ENCODE results near the gene MYMK.
"Not testable (repeated sequence)": the region's sequence is repeated elsewhere in the genome, so short reads cannot be mapped to it uniquely, and the experiment has no call there.

MYMK gene, protein sequence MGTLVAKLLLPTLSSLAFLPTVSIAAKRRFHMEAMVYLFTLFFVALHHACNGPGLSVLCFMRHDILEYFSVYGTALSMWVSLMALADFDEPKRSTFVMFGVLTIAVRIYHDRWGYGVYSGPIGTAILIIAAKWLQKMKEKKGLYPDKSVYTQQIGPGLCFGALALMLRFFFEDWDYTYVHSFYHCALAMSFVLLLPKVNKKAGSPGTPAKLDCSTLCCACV

DNA sequence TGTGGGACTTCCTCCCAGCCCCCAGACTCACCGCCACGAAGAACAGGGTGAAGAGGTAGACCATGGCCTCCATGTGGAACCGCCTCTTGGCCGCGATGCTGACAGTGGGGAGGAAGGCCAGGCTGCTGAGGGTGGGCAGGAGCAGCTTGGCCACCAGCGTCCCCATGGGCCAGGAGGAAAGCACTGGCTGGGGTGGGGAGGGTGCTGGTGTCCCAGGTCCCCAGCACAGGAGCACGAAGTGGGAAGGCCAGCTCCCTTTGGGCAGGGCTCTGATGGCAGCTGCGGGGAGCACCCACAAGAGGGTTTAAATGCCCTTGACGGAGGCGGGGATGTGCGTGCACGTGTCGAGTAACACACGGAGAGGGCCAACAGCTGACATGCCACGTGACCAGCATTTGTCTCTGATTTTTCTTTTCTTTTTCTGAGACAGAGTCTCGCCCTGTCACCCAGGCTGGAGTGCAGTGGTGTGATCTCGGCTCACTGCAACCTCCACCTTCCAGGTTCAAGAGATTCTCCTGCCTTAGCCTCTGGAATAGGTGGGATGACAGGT is at the start of gene MYMK:
Gene MYMK (minus strand): TSS at position 281 of the 550 bp plus-strand sequence. CDS start 115 bp downstream, at position 166.
- FAIRE-seq, result no peak
- DNase-seq (ENCODE audit: low spot score), result no peak

DNA sequence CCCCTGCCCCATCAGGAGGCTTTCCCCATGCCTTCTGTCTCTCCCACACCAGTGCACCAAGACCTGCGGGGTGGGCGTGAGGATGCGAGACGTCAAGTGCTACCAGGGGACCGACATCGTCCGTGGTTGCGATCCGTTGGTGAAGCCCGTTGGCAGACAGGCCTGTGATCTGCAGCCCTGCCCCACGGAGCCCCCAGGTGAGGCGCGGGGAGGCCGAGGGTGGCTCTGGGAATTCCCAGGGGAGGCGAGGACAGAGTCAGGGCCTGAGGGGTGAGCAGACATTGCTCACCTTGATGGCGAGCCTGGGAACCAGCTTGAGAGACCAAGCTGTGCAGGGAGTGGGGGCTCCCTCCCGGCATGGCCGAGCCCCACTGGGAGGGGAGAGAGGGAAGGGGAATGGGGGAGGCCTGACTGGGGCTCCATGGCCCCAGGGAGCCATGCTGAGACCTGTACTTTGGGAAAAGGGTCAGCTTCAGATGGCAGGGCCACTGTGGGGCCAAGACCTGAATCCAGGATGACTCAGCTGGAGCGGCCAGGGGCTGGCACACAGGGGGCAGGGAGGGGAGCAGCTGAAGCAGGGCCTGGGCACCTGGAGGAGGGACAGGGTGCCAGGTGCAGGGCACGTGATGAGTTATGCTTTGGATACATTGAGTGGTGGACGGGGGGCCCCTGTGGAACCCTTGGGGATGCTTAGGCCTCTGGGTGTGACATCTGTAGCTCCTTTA is 49.2 kb upstream of the MYMK start:
- FAIRE-seq (no peak), DNase-seq (ENCODE audit: low spot score) (no peak)

DNA sequence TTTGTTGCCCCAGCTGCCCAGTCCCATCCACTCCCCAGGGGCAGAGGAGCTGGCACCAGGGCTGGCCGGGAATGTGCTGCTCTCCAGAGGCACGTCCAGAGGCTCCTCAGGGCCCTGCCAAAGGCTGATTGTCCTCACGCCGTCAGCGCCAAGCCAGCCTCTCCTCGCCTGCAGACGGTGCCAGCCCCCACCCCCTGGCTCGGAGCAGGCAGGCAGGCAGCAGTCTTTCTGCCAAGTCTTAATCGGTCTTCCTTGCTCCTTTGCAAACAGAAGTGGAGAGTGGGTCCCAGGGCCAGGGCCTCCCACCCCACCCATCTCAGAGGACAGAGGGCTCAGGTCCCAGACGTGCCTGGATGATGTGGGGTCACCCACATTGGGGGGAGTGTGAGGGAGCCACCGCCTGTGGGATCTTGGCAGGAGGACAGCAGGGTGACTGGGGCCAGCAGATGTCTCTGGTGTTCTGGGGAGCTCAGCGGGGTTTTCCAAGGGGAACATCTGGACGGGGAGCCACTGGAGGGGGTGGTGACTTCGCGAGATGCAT is 48.1 kb upstream of the MYMK start:
- DNase-seq (ENCODE audit: low spot score) (no peak), FAIRE-seq (no peak)

DNA sequence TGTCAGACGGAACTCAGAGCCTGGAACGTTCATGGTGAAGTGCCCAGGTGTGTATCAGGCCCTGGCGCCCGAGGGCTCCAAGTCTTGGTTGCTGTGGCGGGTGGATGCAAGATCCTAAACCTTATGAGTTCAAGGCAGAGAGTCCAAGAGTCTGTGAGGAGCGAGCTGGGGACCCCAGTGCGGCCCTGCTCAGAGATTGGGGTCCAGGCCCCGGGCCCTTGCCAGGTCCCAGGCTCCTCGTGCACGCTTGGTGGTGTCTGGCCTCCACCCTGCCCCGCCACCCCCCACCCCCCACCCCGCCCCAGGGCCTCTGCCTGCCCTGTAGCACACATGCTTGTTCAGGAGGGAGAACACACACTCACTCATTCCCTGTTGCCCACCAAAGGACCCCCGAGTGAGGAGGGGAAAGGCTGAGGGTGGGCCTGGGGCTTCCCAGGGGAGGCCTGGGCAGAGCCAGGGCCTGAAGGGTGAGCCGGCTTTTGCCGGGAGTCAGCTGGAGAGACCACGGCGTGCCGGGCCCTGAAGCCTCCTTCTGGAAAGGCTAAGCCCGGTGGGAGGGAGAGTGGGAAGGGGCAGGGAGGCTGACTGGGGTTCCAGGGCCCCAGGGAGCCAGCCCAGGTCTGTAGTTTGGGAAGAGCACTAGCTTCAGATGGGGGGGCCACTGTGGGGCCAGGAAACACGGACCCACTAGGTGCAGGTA is 47.3 kb upstream of the MYMK start:
- FAIRE-seq, result no peak
- DNase-seq (ENCODE audit: low spot score), result no peak

DNA sequence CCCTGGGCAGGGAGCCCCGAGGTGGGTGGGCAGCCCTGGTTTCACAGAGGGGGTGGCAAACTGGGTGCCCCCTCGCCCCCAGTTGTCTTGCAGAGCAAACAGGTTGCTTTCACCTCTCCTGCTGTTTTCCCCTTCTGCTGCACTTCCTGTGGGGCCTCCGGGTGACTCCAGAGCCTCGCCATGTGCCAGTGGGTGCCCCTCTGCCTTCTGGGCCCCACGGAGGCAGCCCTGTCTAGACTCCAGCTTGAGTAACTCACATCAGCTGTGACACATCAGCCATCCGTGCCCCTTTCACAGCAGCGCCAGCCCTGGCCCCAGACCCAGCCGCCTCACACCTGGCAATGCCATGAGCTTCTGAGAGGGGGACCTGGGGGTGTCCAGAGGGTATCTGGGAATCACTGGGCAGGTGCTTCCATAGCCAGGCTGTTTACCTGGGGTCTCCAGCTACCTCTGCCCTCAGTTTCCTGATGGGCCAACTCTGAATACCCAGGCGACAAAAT is 46.7 kb upstream of the MYMK start:
- FAIRE-seq, result no peak

DNA sequence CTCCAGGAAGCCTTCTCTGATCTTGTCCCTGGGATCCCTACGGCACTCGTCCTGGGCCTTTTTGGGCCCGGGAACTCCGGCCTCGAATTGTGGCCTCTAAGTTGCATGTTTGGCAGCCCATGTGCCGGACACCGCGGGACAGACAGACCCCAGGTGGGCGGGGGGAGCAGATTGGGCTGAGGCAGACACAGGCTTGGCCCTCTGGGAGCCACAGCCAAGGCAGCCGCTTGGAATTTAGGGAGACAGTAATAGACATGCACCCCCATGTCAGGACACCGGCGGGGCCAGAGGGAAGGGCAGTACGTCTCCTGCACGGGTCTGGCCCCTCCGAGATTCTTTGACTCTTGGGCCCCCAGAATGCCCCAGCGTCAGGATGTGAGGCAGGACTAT is 45.9 kb upstream of the MYMK start:
- no peak for FAIRE-seq
- DNase-seq (ENCODE audit: low spot score), result no peak

More for the DNA sequence above, 46.7 kb upstream of the MYMK start:
- DNase-seq (ENCODE audit: low spot score), result no peak

DNA sequence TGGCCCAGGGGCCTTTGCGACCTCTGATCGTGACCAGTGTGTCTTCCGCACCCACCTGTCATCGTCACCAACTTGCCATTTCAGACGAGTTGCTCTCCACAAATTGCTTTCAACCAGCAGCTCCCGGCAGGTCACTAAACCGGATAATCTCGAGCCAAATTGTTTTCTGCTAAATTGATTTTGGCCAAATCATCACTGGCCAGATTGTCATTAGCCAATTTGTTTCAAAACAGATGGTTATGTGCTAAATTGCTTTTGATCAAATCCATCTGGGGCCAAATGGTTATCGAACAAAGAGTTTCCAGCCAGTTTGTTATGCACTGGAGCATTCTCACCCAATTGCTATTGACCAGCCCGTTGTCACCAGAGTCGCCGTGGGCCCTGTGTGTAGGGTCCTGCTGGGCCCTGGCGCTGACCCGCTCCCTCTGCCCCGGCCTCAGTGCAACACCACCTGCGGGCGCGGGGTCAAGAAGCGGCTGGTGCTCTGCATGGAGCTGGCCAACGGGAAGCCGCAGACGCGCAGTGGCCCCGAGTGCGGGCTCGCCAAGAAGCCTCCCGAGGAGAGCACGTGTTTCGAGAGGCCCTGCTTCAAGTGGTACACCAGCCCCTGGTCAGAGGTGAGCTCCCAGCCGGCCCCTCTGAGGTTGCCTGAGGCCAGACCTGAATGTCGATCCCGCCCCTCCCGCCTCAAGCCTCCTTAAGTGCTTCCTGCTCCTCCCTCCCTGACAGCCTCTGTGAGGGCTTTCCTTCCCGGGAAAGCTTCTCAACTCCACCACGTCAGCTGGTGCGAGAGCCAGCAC is 45.3 kb upstream of the MYMK start:
- DNase-seq (ENCODE audit: low spot score), result no peak
- FAIRE-seq, result no peak

DNA sequence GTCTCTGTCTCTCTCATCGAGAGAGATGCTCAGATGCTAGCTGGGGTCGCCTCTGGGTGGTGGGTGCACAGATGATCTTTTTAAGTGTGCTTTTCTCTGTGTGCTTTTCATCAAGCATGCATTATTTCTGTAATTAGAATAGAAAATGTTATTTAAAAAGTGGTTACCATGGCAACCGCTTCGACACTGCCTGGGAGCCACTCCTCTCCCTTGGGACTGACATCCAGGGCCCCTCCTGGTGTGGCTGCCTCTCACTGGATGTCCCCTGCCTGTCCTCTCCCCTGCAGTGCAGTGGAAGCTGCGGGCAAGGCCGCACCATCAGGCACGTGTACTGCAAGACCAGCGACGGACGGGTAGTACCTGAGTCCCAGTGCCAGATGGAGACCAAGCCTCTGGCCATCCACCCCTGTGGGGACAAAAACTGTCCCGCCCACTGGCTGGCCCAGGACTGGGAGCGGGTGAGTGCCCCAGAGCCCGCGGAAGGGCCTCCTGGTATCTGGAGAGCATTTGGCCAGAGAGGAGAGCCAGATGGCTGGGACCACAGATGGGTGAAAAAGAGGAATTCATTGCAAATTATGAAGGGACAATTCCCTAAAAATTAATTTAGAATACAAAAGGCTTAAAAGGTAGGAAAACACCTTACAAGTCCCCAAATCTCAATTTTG is 44.5 kb upstream of the MYMK start:
- DNase-seq (ENCODE audit: low spot score) (no peak), FAIRE-seq (no peak)

DNA sequence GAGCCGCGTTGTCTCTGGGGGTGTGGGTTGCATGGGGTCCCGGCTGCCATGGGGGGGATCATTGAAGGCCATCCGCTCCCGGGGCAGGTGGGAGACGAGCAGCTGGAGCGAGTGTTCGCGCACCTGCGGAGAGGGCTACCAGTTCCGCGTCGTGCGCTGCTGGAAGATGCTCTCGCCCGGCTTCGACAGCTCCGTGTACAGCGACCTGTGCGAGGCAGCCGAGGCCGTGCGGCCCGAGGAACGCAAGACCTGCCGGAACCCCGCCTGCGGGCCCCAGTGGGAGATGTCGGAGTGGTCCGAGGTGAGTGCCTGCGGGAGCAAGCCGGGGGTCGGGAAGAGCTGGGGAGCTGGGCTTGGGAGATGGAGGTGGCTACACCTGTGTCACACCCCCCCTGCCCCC is 43.4 kb upstream of the MYMK start:
- FAIRE-seq, result no peak
- no peak for DNase-seq (ENCODE audit: low spot score)

DNA sequence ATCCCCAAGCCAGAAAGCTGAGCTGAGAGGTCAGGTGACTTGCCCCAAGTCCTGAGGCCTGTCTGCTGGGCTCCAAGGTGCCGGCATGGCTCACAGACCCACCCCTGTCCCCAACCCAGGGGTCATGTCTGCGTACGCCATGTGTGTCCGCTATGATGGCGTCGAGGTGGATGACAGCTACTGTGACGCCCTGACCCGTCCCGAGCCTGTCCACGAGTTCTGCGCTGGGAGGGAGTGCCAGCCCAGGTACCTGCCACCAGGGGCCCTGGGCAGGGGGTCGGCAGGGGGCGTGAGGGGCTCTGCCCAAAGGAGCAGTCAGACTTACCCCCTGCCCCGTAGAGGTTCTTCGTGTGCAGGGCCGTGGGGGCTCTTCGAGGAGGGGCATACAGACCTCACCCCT is 42.1 kb upstream of the MYMK start:
- FAIRE-seq (no peak), DNase-seq (ENCODE audit: low spot score) (no peak)

DNA sequence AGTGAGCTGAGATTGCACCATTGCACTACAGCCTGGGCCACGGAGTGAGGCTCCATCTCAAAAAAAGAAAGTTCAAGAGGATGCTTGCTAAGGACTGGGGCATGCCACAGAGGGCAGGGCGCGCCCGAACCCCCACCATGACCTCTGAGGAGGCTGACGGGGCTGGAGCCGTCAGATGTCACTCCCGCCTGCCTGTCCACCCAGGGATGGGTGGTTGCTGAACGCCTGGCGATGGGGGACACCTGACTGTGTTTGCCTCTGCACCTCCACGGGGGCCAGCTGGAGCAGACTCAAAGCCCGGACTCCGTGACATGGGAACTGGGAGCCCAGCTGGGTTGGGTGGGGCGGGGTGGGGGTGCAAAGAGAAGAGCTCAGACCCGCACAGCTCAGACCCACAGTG is 41.6 kb upstream of the MYMK start:
- FAIRE-seq (no peak), DNase-seq (ENCODE audit: low spot score) (no peak)

DNA sequence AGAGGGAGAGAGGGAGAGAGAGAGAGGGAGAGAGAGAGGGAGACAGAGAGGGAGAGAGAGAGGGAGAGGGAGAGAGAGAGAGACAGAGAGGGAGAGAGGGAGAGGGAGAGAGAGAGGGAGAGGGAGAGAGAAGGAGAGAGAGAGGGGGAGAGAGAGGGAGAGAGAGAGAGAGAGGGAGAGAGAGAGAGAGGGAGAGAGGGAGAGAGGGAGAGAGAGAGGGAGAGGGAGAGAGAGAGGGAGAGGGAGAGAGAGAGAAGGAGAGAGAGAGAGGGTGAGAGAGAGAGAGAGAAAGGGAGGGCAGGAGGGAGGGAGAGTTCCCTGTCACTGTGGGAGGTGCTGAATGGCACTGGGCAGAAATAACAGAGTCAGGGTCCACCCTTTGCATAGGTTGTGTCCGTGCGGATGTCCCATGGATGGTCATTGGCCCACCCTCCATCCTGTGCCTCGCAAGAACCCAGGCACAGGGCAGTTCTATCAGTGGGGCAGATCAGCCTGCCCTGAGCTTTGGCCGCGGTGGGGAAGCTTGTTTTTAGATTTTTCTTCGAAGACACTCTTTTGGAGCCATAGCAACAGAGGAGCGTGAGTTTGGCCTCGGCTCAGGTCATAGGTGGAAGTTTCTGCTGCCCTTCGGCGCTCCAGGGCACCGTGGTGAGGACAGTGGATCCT is 39.8 kb upstream of the MYMK start:
- DNase-seq (ENCODE audit: low spot score), result no peak
- no peak for FAIRE-seq

DNA sequence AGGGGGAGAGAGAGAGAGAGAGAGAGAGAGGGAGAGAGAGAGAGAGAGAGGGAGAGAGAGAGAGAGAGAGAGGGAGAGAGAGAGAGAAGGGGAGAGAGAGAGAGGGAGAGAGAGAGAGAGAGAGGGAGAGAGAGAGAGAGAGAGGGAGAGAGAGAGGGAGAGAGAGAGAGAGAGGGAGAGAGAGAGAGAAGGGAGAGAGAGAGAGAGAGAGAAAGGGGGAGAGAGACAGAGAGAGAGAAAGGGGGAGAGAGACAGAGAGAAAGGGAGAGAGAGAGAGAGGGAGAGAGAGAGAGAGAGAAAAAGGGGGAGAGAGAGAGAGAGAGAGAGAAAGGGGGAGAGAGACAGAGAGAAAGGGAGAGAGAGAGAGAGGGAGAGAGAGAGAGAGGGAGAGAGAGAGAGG is 39.1 kb upstream of the MYMK start:
- not testable (repeated sequence) for FAIRE-seq; DNase-seq (ENCODE audit: low spot score)

DNA sequence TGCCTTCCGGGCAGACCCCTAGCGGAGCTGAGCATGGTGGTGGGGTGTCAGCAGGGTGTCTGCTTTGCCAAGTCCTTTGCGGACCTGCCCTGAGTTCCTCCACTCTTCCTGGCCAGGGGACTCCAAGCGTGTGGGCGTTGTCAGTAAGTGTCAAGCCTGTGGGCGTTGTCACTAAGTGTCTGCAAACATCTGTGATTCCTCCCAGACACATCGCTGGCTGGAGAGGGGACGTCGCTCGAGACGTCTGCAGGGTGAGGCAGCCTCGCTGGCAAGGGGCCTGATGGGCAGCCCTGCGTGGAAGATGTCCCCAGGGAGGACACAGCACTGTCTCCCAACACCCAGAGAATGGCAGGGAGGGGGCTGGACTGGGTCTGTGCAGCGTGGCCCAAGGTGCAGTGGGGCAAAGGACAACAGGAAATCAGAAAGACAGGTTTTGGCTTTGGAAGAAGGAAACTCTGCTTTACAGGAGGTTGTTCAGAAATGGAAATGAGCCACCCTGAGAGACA is 38.6 kb upstream of the MYMK start:
- FAIRE-seq (no peak), DNase-seq (ENCODE audit: low spot score) (no peak)

DNA sequence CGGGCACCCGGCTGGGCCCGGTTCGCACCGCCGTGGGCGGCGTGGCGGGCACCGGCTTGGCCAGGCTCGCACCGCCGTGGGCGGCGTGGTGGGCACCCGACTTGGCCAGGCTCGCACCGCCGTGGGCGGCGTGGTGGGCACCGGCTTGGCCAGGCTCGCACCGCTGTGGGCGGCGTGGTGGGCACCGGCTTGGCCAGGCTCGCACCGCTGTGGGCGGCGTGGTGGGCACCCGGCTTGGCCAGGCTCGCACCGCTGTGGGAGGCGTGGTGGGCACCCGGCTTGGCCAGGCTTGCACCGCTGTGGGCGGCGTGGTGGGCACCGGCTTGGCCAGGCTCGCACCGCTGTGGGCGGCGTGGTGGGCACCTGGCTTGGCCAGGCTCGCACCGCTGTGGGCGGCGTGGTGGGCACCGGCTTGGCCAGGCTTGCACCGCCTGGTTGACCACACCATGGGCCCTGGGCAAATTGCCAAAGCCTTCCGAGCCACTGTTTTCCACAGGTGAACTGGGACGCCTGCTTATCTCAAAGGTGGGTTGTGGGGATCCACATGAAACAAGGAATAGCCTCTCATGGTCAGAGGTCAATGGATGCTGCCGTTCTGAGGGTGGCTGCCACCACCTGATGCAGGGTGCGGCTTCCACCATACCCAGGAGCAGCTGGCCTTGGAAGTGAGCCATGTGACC is 38.0 kb upstream of the MYMK start:
- DNase-seq (ENCODE audit: low spot score) (no peak), FAIRE-seq (no peak)

DNA sequence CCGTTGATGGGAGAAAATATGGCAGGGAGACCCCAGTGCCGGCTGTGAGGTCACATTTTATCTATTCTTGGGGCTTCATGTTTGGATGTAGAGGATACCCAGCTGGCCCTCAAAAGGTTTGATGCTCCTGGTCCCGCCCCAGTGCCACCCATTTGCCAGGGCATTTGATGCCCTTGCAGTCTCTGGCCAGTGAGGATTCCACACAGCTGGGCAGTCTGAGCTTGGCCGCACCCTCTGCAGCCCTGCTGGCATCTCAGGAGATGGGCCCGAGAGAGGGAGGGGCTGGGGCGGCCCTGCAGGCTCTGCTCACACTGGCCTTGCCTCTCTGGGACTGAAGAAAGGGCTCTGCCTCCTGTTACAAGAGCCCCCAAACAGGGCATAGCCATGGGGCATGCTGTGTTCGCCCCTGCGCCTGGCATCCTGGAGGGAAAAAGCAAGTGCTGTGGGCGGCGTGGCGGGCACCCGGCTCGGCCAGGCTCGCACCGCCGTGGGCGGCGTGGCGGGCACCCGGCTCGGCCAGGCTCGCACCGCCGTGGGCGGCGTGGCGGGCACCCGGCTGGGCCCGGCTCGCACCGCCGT is 37.3 kb upstream of the MYMK start:
- FAIRE-seq, result no peak
- no peak for DNase-seq (ENCODE audit: low spot score)

DNA sequence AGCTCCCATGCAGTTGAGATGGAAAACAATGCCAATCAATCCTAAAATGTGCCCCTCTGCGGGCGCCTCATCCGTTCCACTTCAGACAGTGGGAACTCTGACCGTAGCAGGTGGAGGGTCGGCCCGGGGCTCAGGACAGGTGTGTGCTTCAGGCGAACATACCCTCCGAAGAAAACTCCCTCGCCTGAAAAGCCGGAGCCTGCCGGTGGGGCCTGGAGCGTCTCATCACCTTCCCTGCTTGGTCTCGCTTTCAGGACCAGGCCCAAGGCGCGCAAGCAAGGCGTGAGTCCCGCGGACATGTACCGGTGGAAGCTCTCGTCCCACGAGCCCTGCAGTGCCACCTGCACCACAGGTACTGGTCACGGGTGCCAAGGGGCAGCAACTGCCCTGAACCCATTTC is 36.2 kb upstream of the MYMK start:
- no peak for FAIRE-seq

DNA sequence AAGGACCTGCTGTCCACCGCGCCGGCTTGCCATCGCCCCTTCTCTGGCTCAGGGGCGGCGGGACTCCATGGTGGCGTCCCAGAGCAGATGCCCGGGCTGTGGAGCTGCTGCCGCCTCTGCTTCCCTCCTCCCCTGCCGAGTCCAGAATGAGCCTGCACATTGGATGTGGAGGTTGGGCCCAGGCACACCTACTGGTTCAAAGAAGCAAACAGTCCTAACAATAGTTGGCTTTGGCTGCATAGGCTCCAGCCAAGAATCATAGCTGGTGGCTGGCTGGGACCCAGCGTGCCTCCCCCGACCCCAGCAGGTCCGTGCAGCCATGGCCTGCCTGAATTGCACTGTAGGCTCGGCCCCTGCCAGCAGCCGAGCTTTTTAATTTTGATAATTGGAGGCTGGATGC is 35.6 kb upstream of the MYMK start:
- FAIRE-seq (no peak), DNase-seq (ENCODE audit: low spot score) (no peak)

More for the DNA sequence above, 36.2 kb upstream of the MYMK start:
- no peak for DNase-seq (ENCODE audit: low spot score)

Data from RCC 7860 (cell line).